SH-SY5Y (cell line): Measurements from ENCODE around the gene SFXN1.

Experiments
- GATA2 ChIP-seq: IDR thresholded peaks from 2 replicates; pipeline ENCODE4 v1.6.1; 2011; ENCODE audit warnings: mild to moderate bottlenecking, low read depth, low read length
- GATA3 ChIP-seq: IDR thresholded peaks from 2 replicates; pipeline ENCODE4 v1.6.1; 2011; ENCODE audit warnings: low read depth, mild to moderate bottlenecking, low read length, moderate library complexity

DNA sequence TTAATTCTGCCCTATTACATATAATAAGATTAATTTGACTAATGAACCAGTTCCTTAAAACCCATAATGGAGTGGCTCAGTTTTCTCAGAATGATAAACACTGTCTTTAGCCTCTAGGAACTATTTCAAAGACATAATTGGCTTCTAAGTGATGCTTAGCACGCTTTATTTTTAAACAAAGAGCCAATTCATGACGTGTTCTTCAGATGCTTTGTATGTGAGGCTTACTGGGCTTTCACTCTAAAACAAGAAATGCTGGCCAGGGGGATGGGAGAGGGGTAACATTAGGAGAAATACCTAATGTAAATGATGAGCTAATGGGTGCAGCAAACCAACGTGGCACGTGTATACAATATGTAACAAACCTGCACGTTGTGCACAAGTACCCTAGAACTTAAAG, 7.6 kb upstream of the SFXN1 start:
- TF ChIP-seq GATA3 (no peak), GATA2 (no peak)
